Sigmoid colon (tissue), 7 donors: ENCODE measurements around the gene NSMCE3. TPM values are rescaled to one million over a fixed set of nuclear protein-coding genes. Genes with fewer than 3 reads are reported as not detected.

ENCODE experiments used
- DNase-seq: peaks from one replicate; pipeline ENCODE4 v3.0.0-alpha.2; 2019
- H3K27ac ChIP-seq, 4 donors: fragments of 200-600 bp; sonication (generic); one replicate each; pipeline ENCODE4 v1.5.1; 2016 to 2019; ENCODE audit warnings: mild to moderate bottlenecking in 1 of 4
- H3K27me3 ChIP-seq, 3 donors: fragments of 200-600 bp; sonication (generic); one replicate each; pipeline ENCODE4 v1.5.1; 2019; ENCODE audit warnings: mild to moderate bottlenecking in 1 of 3
- H3K36me3 ChIP-seq, 4 donors: fragments of 200-600 bp; sonication (generic); one replicate each; pipeline ENCODE4 v1.5.1; 2016 to 2019
- H3K4me1 ChIP-seq, 4 donors: fragments of 200-600 bp; sonication (generic); one replicate each; pipeline ENCODE4 v1.5.1; 2017 to 2019
- H3K4me3 ChIP-seq, 4 donors: fragments of 200-600 bp; sonication (generic); one replicate each; pipeline ENCODE4 v1.5.1; 2017 to 2019; ENCODE audit warnings: mild to moderate bottlenecking in 2 of 4, moderate library complexity in 1 of 4
- H3K9me3 ChIP-seq, 4 donors: fragments of 200-600 bp in 3 of 4; sonication (generic) in 3 of 4; one replicate each; pipeline versions ENCODE4 v1.5.1 to v1.6.1; 2013 to 2019
- EP300 ChIP-seq, 4 donors: sonication (generic); formaldehyde crosslinking; IDR thresholded peaks; one replicate each; pipeline ENCODE4 v1.6.1; 2017; ENCODE audit warnings: antibody characterized with exemption in 4 of 4
- POLR2A ChIP-seq, 2 donors: fragments of 450-650 bp; IDR thresholded peaks; one replicate each; pipeline ENCODE4 v1.6.1; 2016; ENCODE audit warnings: antibody characterized with exemption in 2 of 2, mild to moderate bottlenecking in 2 of 2, moderate library complexity in 2 of 2
- POLR2AphosphoS5 ChIP-seq, 4 donors: sonication (generic); formaldehyde crosslinking; IDR thresholded peaks; one replicate each; pipeline ENCODE4 v1.6.1; 2017; ENCODE audit warnings: antibody characterized with exemption in 4 of 4
- WGBS, 2 donors: extraction: QIAGEN DNeasy Blood & Tissue Kit; methylation state at CpG; one replicate each; pipeline ENCODE4 v1.1.7; 2013; 5-methylcytosine and 5-hydroxymethylcytosine counted together
- intact Hi-C: fragments of 100-400 bp; cut with DNase I; formaldehyde crosslinking; loops from one replicate; pipeline ENCODE4 v1.15.1; 2023
- polyA plus RNA-seq, 3 donors: library from polyadenylated mRNA; stranded (reverse); fragments of 200-250 nt; gene quantifications; one replicate each; pipeline ENCODE4 v1.2.3, GENCODE V29; 2013
- small RNA-seq, 3 donors: library from RNA; depleted of rRNA; stranded (forward); fragments of <200 nt; gene quantifications; one replicate each; pipeline ENCODE3, GENCODE V24; 2016
- total RNA-seq, 4 donors: library from RNA; depleted of rRNA; stranded (reverse); fragments of >200 nt; gene quantifications; one replicate each; pipeline ENCODE4 v1.1.0, GENCODE V29; 2016
- TF ChIP-seq, protein P1 (sequence below), 4 experiments: fragments of 450-650 bp in 3 of 4; fragments of 200-600 bp in 1 of 4; IDR thresholded peaks; one replicate each; pipeline ENCODE4 v1.5.1; 2016 to 2019; ENCODE audit warnings: antibody characterized with exemption in 4 of 4, mild to moderate bottlenecking in 3 of 4, moderate library complexity in 2 of 4
- donor health status: healthy with polysubstance abuse.
- donor health status: Bipolar disorder and iron deficiency.
- donor health status: healthy.

The NSMCE3 gene
- total and polyA plus RNA-seq, 7 donors, result 1.2 to 12.8 (median 7.8) TPM

DNA sequence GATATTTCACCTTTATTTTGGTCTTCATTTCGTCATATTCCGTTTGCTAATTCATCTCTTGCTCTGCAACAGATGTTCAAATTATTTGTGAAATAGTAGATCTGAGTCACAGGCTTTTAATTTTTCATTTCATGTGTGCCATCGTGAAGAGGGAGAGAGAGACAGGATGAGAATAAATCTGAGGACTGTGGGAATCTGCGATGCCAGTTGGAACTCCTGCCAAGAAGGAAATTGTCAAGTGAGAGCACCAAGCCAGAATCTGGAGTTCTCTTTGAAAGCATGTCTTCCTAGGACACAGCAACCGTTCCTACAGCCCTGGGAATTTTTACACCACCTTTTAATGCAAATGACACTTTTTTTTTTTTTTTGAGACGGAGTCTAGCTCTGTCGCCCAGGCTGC lies 48.8 kb downstream of the NSMCE3 start:
- Histone ChIP-seq H3K4me3 (no peak overlapping the region), H3K9me3 (no peaks in the 10 kb centered on the region), H3K27ac (no peak overlapping the region), H3K36me3 (no peaks in the 10 kb centered on the region), H3K27me3 (no peaks in the 10 kb centered on the region), H3K4me1 (no peaks in the 10 kb centered on the region)
- WGBS, 2 donors, result 83 to 86% methylated on average over 7 of the region's 7 CpGs
- intact Hi-C loops, result no loop called here
- no peak for DNase-seq
- TF ChIP-seq POLR2A (IDR thresholded peaks at IDR 0.05), result no peak
- no peak for TF ChIP-seq POLR2AphosphoS5 (IDR thresholded peaks at IDR 0.05)
- no peak for TF ChIP-seq EP300 (IDR thresholded peaks at IDR 0.05)
- TF ChIP-seq, protein P1, sequence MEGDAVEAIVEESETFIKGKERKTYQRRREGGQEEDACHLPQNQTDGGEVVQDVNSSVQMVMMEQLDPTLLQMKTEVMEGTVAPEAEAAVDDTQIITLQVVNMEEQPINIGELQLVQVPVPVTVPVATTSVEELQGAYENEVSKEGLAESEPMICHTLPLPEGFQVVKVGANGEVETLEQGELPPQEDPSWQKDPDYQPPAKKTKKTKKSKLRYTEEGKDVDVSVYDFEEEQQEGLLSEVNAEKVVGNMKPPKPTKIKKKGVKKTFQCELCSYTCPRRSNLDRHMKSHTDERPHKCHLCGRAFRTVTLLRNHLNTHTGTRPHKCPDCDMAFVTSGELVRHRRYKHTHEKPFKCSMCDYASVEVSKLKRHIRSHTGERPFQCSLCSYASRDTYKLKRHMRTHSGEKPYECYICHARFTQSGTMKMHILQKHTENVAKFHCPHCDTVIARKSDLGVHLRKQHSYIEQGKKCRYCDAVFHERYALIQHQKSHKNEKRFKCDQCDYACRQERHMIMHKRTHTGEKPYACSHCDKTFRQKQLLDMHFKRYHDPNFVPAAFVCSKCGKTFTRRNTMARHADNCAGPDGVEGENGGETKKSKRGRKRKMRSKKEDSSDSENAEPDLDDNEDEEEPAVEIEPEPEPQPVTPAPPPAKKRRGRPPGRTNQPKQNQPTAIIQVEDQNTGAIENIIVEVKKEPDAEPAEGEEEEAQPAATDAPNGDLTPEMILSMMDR (IDR thresholded peaks at IDR 0.05), result no peak

- Histone ChIP-seq H3K27ac (no peak overlapping the region), H3K27me3 (no peaks in the 10 kb centered on the region), H3K9me3 (no peaks in the 10 kb centered on the region), H3K4me3 (no peak overlapping the region), H3K4me1 (no peaks in the 10 kb centered on the region), H3K36me3 (no peaks in the 10 kb centered on the region)
- WGBS, 2 donors, result 47 to 61% methylated on average over 3 of the region's 3 CpGs
- intact Hi-C loops, result no loop called here
- DNase-seq, result no peak
- TF ChIP-seq EP300 (IDR thresholded peaks at IDR 0.05) (no peak), POLR2AphosphoS5 (IDR thresholded peaks at IDR 0.05) (no peak), POLR2A (IDR thresholded peaks at IDR 0.05) (no peak)
- TF ChIP-seq, protein P1 (IDR thresholded peaks at IDR 0.05), result no peak
Observed at GRCh38 chr15:29216955-29217354, 52.7 kb downstream of the NSMCE3 start.

Small RNA genes lying within 50 kb of the gene (small RNA-seq; reads per million reads assigned to genes)
- gene RF00201, result 0 reads per million in 3 donors
